H1 (cell line): ENCODE measurements around the gene PHLDB3. TPM values are rescaled to one million over a fixed set of nuclear protein-coding genes. Genes with fewer than 3 reads are reported as not detected.

Experiments
- SRF ChIP-seq: IDR thresholded peaks from 2 replicates; pipeline ENCODE4 v1.6.1; 2011; ENCODE audit warnings: mild to moderate bottlenecking, low read depth, low read length, moderate library complexity
- polyA plus RNA-seq, 7 experiments: library from polyadenylated mRNA; depleted of rRNA in 3 of 7; stranded (reverse) in 5 of 7; unstranded in 2 of 7; fragments of >200 nt in 5 of 7; fragments of 200-250 nt in 2 of 7; gene quantifications; 1 replicate in 5 of 7; 2 replicates in 1 of 7; 4 replicates in 1 of 7; pipeline versions ENCODE4 v1.2.1 to v1.2.3, GENCODE V29; 2011 to 2013; ENCODE audit warnings: missing spikeins in 2 of 7, mixed read lengths in 2 of 7
- total RNA-seq: library from RNA; stranded (reverse); fragmentation: NEBNext Ultra II Directional; extraction: Animal tissue kit (Norgen Biotek cat#: 25700); gene quantifications from 2 replicates; pipeline ENCODE4 v1.2.1, GENCODE V29; 2021

Gene PHLDB3
- total and polyA plus RNA-seq, 2 of the 8 experiments (the other 6 are each of a cell fraction or from before 2014, with no cell fraction given), result 4.0 to 8.5 TPM

GRCh38 chr19:43552616-43553015, 48.1 kb upstream of the PHLDB3 start (continued):
- TF ChIP-seq SRF, result no peak
